Fibroblast of lung (primary cell): Measurements from ENCODE around the gene SVBP. TPM values are rescaled to one million over a fixed set of nuclear protein-coding genes. Genes with fewer than 3 reads are reported as not detected.

Experiments used
- DNase-seq, 2 donors: peaks; one replicate each; pipeline versions ENCODE4 v3.0.0 to v3.0.0-alpha.2; 2010; ENCODE audit warnings: low read depth in 2 of 2
- H2AFZ ChIP-seq: 2 replicates; pipeline ENCODE4 v1.5.1; 2012; ENCODE audit warnings: low read length, control low read depth, inconsistent platforms
- H3K27ac ChIP-seq: 2 replicates; pipeline ENCODE4 v1.5.1; 2011; ENCODE audit warnings: low read length, control low read depth; ENCODE audit not compliant: insufficient read depth
- H3K27me3 ChIP-seq: 2 replicates; pipeline ENCODE4 v1.5.1; 2011; ENCODE audit warnings: mild to moderate bottlenecking, low read length; ENCODE audit not compliant: control insufficient read depth, insufficient read depth
- H3K36me3 ChIP-seq: 2 replicates; pipeline ENCODE4 v1.5.1; 2011; ENCODE audit warnings: low read length; ENCODE audit not compliant: control insufficient read depth, insufficient read depth
- H3K4me1 ChIP-seq: 2 replicates; pipeline ENCODE4 v1.5.1; 2011; ENCODE audit warnings: low read length; ENCODE audit not compliant: control insufficient read depth, insufficient read depth; ENCODE audit errors: extremely low read depth
- H3K4me2 ChIP-seq: 2 replicates; pipeline ENCODE4 v1.5.1; 2011; ENCODE audit warnings: low read length, control low read depth; ENCODE audit not compliant: insufficient read depth; ENCODE audit errors: extremely low read depth
- H3K4me3 ChIP-seq, 4 experiments: fragments of 200-600 bp in 1 of 4; sonication (generic) in 1 of 4; replicated peaks in 1 of 4; 2 replicates each; pipeline ENCODE4 v1.5.1; 2011 to 2016; ENCODE audit warnings: low read length in 4 of 4, low read depth in 3 of 4, mild to moderate bottlenecking in 3 of 4, control low read depth in 2 of 4, inconsistent platforms in 1 of 4, mixed read lengths in 1 of 4; ENCODE audit not compliant: insufficient read depth in 1 of 4; ENCODE audit errors: control extremely low read depth in 1 of 4
- H3K79me2 ChIP-seq: 2 replicates; pipeline ENCODE4 v1.5.1; 2012; ENCODE audit warnings: mild to moderate bottlenecking, low read length, inconsistent platforms; ENCODE audit not compliant: control insufficient read depth, insufficient read depth
- H3K9ac ChIP-seq: 2 replicates; pipeline ENCODE4 v1.5.1; 2011; ENCODE audit warnings: mild to moderate bottlenecking, low read length, control low read depth; ENCODE audit not compliant: insufficient read depth
- H3K9me3 ChIP-seq: 2 replicates; pipeline ENCODE4 v1.5.1; 2012; ENCODE audit warnings: low read depth, low read length; ENCODE audit not compliant: control insufficient read depth, insufficient read depth
- H4K20me1 ChIP-seq: 2 replicates; pipeline ENCODE4 v1.5.1; 2011; ENCODE audit warnings: low read length; ENCODE audit not compliant: control insufficient read depth, insufficient read depth; ENCODE audit errors: extremely low read depth
- CTCF ChIP-seq, 2 donors: IDR thresholded peaks in 1 of 2; conservative IDR thresholded peaks in 1 of 2; 1 replicate in 1 of 2; 2 replicates in 1 of 2; pipeline ENCODE4 v1.5.1; 2011 to 2012; ENCODE audit warnings: low read length in 2 of 2, control low read depth in 1 of 2, inconsistent platforms in 1 of 2, low read depth in 1 of 2, mild to moderate bottlenecking in 1 of 2
- EZH2 ChIP-seq: IDR thresholded peaks from 2 replicates; pipeline ENCODE4 v1.5.1; 2012; ENCODE audit warnings: low read length, control low read depth, mild to moderate bottlenecking; ENCODE audit errors: missing control alignments
- polyA plus RNA-seq, 2 donors: library from polyadenylated mRNA; depleted of rRNA in 1 of 2; stranded (reverse) in 1 of 2; unstranded in 1 of 2; fragments of >200 nt; gene quantifications; 2 replicates each; pipeline ENCODE4 v1.2.1, GENCODE V29; 2011 to 2012; ENCODE audit warnings: missing spikeins in 1 of 2
- total RNA-seq: library from RNA; depleted of rRNA; stranded (reverse); fragments of >200 nt; gene quantifications from 2 replicates; pipeline ENCODE4 v1.2.1, GENCODE V29; 2014

The SVBP gene
- total and polyA plus RNA-seq, 2 donors (not counting 1 experiment from before 2014, with no cell fraction given) = 24.9 to 33.4 TPM

GRCh38 chr1:42821690-42822089 lies 4.5 kb upstream of the SVBP start:
- no peak overlapping the region for H3K4me2 ChIP-seq
- no peak overlapping the region for H3K4me3 ChIP-seq
- H3K79me2 ChIP-seq = no peaks in the 10 kb centered on the region
- H2AFZ ChIP-seq = no peak overlapping the region
- no peaks in the 10 kb centered on the region for H3K36me3 ChIP-seq
- H4K20me1 ChIP-seq = no peaks in the 10 kb centered on the region
- no peaks in the 10 kb centered on the region for H3K27me3 ChIP-seq
- no peaks in the 10 kb centered on the region for H3K4me1 ChIP-seq
- no peak for DNase-seq
- no peak overlapping the region for H3K9ac ChIP-seq
- TF ChIP-seq EZH2 (no peak), CTCF (conservative IDR thresholded peaks at IDR 0.05 in 1 of 2, IDR thresholded peaks at IDR 0.05 in 1 of 2; ENCODE audit: low read depth in 1 of 2, low read length in 2 of 2) (no peak)
- no peak overlapping the region for H3K27ac ChIP-seq
- no peaks in the 10 kb centered on the region for H3K9me3 ChIP-seq

GRCh38 chr1:42820813-42821212 lies 3.6 kb upstream of the SVBP start:
- no peak overlapping the region for H3K9ac ChIP-seq
- no peak overlapping the region for H3K27ac ChIP-seq
- no peaks in the 10 kb centered on the region for H3K36me3 ChIP-seq
- no peak for DNase-seq
- peaks cover 2% of the 10 kb centered on the region for H3K4me1 ChIP-seq
- H3K79me2 ChIP-seq = peaks cover 2% of the 10 kb centered on the region
- H3K9me3 ChIP-seq = no peaks in the 10 kb centered on the region
- H3K27me3 ChIP-seq = no peaks in the 10 kb centered on the region
- no peaks in the 10 kb centered on the region for H4K20me1 ChIP-seq
- no peak overlapping the region for H3K4me2 ChIP-seq
- TF ChIP-seq CTCF (conservative IDR thresholded peaks at IDR 0.05 in 1 of 2, IDR thresholded peaks at IDR 0.05 in 1 of 2; ENCODE audit: low read depth in 1 of 2, low read length in 2 of 2) (no peak), EZH2 (no peak)
- no peak overlapping the region for H2AFZ ChIP-seq
- H3K4me3 ChIP-seq = no peak overlapping the region

GRCh38 chr1:42817976-42818375 lies 779 bp upstream of the SVBP start:
- Histone ChIP-seq H3K4me1 (peaks cover 2% of the 10 kb centered on the region), H3K4me2 (peak overlapping the region; percentile 73), H2AFZ (no peak overlapping the region), H4K20me1 (no peaks in the 10 kb centered on the region), H3K27me3 (no peaks in the 10 kb centered on the region), H3K36me3 (no peaks in the 10 kb centered on the region), H3K79me2 (peaks cover 2% of the 10 kb centered on the region), H3K27ac (no peak overlapping the region), H3K9me3 (no peaks in the 10 kb centered on the region), H3K9ac (no peak overlapping the region), H3K4me3 (peak overlapping the region in 2 of 4 experiments; percentile 76 to 79)
- no peak for DNase-seq
- TF ChIP-seq CTCF (conservative IDR thresholded peaks at IDR 0.05 in 1 of 2, IDR thresholded peaks at IDR 0.05 in 1 of 2; ENCODE audit: low read depth in 1 of 2, low read length in 2 of 2) (no peak), EZH2 (no peak)
